Right cardiac atrium (tissue), 5 donors: Measurements from ENCODE around the gene NGLY1. TPM values are rescaled to one million over a fixed set of nuclear protein-coding genes. Genes with fewer than 3 reads are reported as not detected.

Source experiments
- ATAC-seq, 2 donors: fragments of 200-7000 bp; cut with Tn5 transposase; one replicate each; pipeline versions ENCODE4 v1.8.0 to v1.9.1; 2020; ENCODE audit warnings: moderate library complexity in 2 of 2, mild to moderate bottlenecking in 1 of 2
- DNase-seq, 3 donors: peaks; one replicate each; pipeline ENCODE4 v3.0.0-alpha.2; 2020
- H3K27ac ChIP-seq: one replicate; pipeline ENCODE4 v1.5.1; 2013; ENCODE audit warnings: mild to moderate bottlenecking, low read length, control low read depth, moderate library complexity
- H3K27me3 ChIP-seq: one replicate; pipeline ENCODE4 v1.6.1; 2013; ENCODE audit not compliant: control insufficient read depth, insufficient read depth
- H3K4me1 ChIP-seq: one replicate; pipeline ENCODE4 v1.6.1; 2013; ENCODE audit warnings: low read length; ENCODE audit not compliant: control insufficient read depth, insufficient read depth
- H3K4me3 ChIP-seq: one replicate; pipeline ENCODE4 v1.5.1; 2013; ENCODE audit warnings: low read length, control low read depth
- H3K9me3 ChIP-seq: one replicate; pipeline ENCODE4 v1.6.1; 2013; ENCODE audit warnings: low read length; ENCODE audit not compliant: control insufficient read depth
- WGBS: extraction: QIAGEN DNeasy Blood & Tissue Kit; methylation state at CpG from one replicate; pipeline ENCODE4 v1.1.7; 2013; 5-methylcytosine and 5-hydroxymethylcytosine counted together
- intact Hi-C, 4 donors: fragments of 100-400 bp; cut with DNase I; formaldehyde crosslinking; loops; one replicate each; pipeline versions ENCODE4 v1.11.0 to v1.14.0; 2022 to 2023
- polyA plus RNA-seq: library from polyadenylated mRNA; stranded (reverse); fragments of 200-250 nt; gene quantifications from one replicate; pipeline ENCODE4 v1.2.3, GENCODE V29; 2013
- total RNA-seq, 4 donors: library from RNA; stranded (reverse); fragmentation: NEBNext Ultra II Directional; extraction: Animal tissue kit (Norgen Biotek cat#: 25700); gene quantifications; one replicate each; pipeline ENCODE4 v1.2.1, GENCODE V29; 2021
- donor health status: healthy with polysubstance abuse.
- donor health status: DM: no; HTN: yes; CAD: no.
- donor health status: DM: no; HTN: no; CAD: no.
- donor health status: DM: no; HTN: yes; CAD: no; lungs with severe emphysema.
- donor health status: DM: yes; HTN: yes; CAD: no.

NGLY1 gene
- total and polyA plus RNA-seq, 5 donors: 21.0 to 36.3 (median 32.7) TPM

GRCh38 chr3:25783661-25784512 is 644 bp upstream of the NGLY1 start:
- ATAC-seq (peak; percentile 72 to 80), DNase-seq (peak in 2 of 3 donors; percentile 67 to 80)
- H3K4me3 ChIP-seq: peak overlapping the region; percentile 92
- H3K27ac ChIP-seq: peak overlapping the region; percentile 90
- H3K27me3 ChIP-seq: no peaks in the 10 kb centered on the region
- WGBS: 19% methylated on average over 34 of the region's 34 CpGs
- H3K4me1 ChIP-seq: peaks cover 3% of the 10 kb centered on the region
- intact Hi-C loops: loop anchor here in 2 of 4 donors (5.0 to 10.0 kb wide), 2 partner anchors 119 to 122 kb away; partner anchors contain the start of gene TOP2B (in 2 of the 2)
- no peaks in the 10 kb centered on the region for H3K9me3 ChIP-seq

- no peaks in the 10 kb centered on the region for H3K9me3 ChIP-seq
- no peaks in the 10 kb centered on the region for H3K27me3 ChIP-seq
- peaks cover 3% of the 10 kb centered on the region for H3K4me1 ChIP-seq
- ATAC-seq (no peak), DNase-seq (no peak)
- peak overlapping the region; percentile 92 for H3K4me3 ChIP-seq
- no peak overlapping the region for H3K27ac ChIP-seq
- intact Hi-C loops: loop anchor here in 2 of 4 donors (5.0 to 10.0 kb wide), 2 partner anchors 118 to 120 kb away; partner anchors contain the start of gene TOP2B (in 2 of the 2)
- under 1% methylated on average over 14 of the region's 14 CpGs for WGBS
Observed at GRCh38 chr3:25782636-25782937, 656 bp downstream of the NGLY1 start.

GRCh38 chr3:25781758-25782594 is 1.3 kb downstream of the NGLY1 start:
- no peaks in the 10 kb centered on the region for H3K9me3 ChIP-seq
- peak overlapping the region; percentile 92 for H3K4me3 ChIP-seq
- no peak for DNase-seq
- intact Hi-C loops: loop anchor here in 2 of 4 donors (5.0 to 10.0 kb wide), 2 partner anchors 117 to 120 kb away; partner anchors contain the start of gene TOP2B (in 2 of the 2)
- H3K27ac ChIP-seq: no peak overlapping the region
- no peaks in the 10 kb centered on the region for H3K27me3 ChIP-seq
- WGBS: 55% methylated on average over 3 of the region's 3 CpGs
- peaks cover 3% of the 10 kb centered on the region for H3K4me1 ChIP-seq
- ATAC-seq: no peak

- Histone ChIP-seq H3K27ac (no peak overlapping the region), H3K9me3 (no peaks in the 10 kb centered on the region), H3K27me3 (no peaks in the 10 kb centered on the region), H3K4me1 (peaks cover 3% of the 10 kb centered on the region), H3K4me3 (no peak overlapping the region)
- intact Hi-C loops: loop anchor here in 2 of 4 donors (5.0 to 10.0 kb wide), 2 partner anchors 116 to 119 kb away; partner anchors contain the start of gene TOP2B (in 2 of the 2)
- no peak for DNase-seq
- 91% methylated on average over 11 of the region's 11 CpGs for WGBS
- no peak for ATAC-seq
Observed at GRCh38 chr3:25781145-25781757, 2.0 kb downstream of the NGLY1 start.

- 95% methylated on average over 6 of the region's 6 CpGs for WGBS
- intact Hi-C loops: loop anchor here in 2 of 4 donors (5.0 to 10.0 kb wide), 2 partner anchors 116 to 118 kb away; partner anchors contain the start of gene TOP2B (in 2 of the 2)
- peaks cover 3% of the 10 kb centered on the region for H3K4me1 ChIP-seq
- H3K27me3 ChIP-seq: no peaks in the 10 kb centered on the region
- no peak overlapping the region for H3K27ac ChIP-seq
- ATAC-seq (no peak), DNase-seq (no peak)
- H3K4me3 ChIP-seq: no peak overlapping the region
- no peaks in the 10 kb centered on the region for H3K9me3 ChIP-seq
Observed at GRCh38 chr3:25780618-25781017, 2.6 kb downstream of the NGLY1 start.

- Histone ChIP-seq H3K4me1 (no peaks in the 10 kb centered on the region), H3K27me3 (no peaks in the 10 kb centered on the region), H3K27ac (no peak overlapping the region), H3K4me3 (no peak overlapping the region), H3K9me3 (no peaks in the 10 kb centered on the region)
- WGBS: 96% methylated on average over 2 of the region's 2 CpGs
- no peak for DNase-seq
- intact Hi-C loops: no loop called here
- no peak for ATAC-seq
Observed at GRCh38 chr3:25775936-25776335, 7.3 kb downstream of the NGLY1 start.

GRCh38 chr3:25768851-25769250 is 14.4 kb downstream of the NGLY1 start:
- Histone ChIP-seq H3K4me1 (no peaks in the 10 kb centered on the region), H3K4me3 (no peak overlapping the region), H3K27me3 (no peaks in the 10 kb centered on the region), H3K9me3 (no peaks in the 10 kb centered on the region), H3K27ac (no peak overlapping the region)
- DNase-seq: no peak
- WGBS: 95% methylated on average over 6 of the region's 6 CpGs
- intact Hi-C loops: no loop called here
- no peak for ATAC-seq

- no peak for ATAC-seq
- 79% methylated on average over 1 of the region's 1 CpG for WGBS
- no peak overlapping the region for H3K27ac ChIP-seq
- no peak overlapping the region for H3K4me3 ChIP-seq
- no peaks in the 10 kb centered on the region for H3K4me1 ChIP-seq
- DNase-seq: no peak
- H3K27me3 ChIP-seq: no peaks in the 10 kb centered on the region
- H3K9me3 ChIP-seq: no peaks in the 10 kb centered on the region
- intact Hi-C loops: no loop called here
Observed at GRCh38 chr3:25751725-25752124, 31.5 kb downstream of the NGLY1 start.

GRCh38 chr3:25751048-25751447 is 32.2 kb downstream of the NGLY1 start:
- intact Hi-C loops: no loop called here
- ATAC-seq (no peak), DNase-seq (no peak)
- no peak overlapping the region for H3K4me3 ChIP-seq
- H3K27me3 ChIP-seq: no peaks in the 10 kb centered on the region
- no peak overlapping the region for H3K27ac ChIP-seq
- WGBS: 98% methylated on average over 3 of the region's 3 CpGs
- no peaks in the 10 kb centered on the region for H3K4me1 ChIP-seq
- no peaks in the 10 kb centered on the region for H3K9me3 ChIP-seq

- H3K9me3 ChIP-seq: no peaks in the 10 kb centered on the region
- H3K4me3 ChIP-seq: no peak overlapping the region
- no peak overlapping the region for H3K27ac ChIP-seq
- no peak for DNase-seq
- intact Hi-C loops: no loop called here
- no peaks in the 10 kb centered on the region for H3K4me1 ChIP-seq
- 78% methylated on average over 6 of the region's 6 CpGs for WGBS
- no peak for ATAC-seq
- H3K27me3 ChIP-seq: no peaks in the 10 kb centered on the region
Observed at GRCh38 chr3:25749031-25749581, 34.1 kb downstream of the NGLY1 start.
